Activated naive CD8-positive, alpha-beta T cell treated with anti-CD3 and anti-CD28 coated beads, Interleukin-2, amount 10 ng/mL, durations not matched to agents 7 days and 5 days (primary cell): Measurements from ENCODE around the gene PLA2G10. TPM values are rescaled to one million over a fixed set of nuclear protein-coding genes. Genes with fewer than 3 reads are reported as not detected.
"Not testable (repeated sequence)": the region's sequence is repeated elsewhere in the genome, so short reads cannot be mapped to it uniquely, and the experiment has no call there.

Source experiments
- ATAC-seq: fragments of 150-1000 bp; cut with Tn5 transposase; one replicate; pipeline ENCODE4 v1.10.0; 2021; ENCODE audit warnings: low read depth, moderate library complexity
- POLR2A ChIA-PET: fragments of 350-600 bp; sonication (Branson Sonifier 250); formaldehyde crosslinking; loops from one replicate; lab custom pipeline; 2021; ENCODE audit warnings: antibody characterized with exemption; lab: Charles Lee
- DNase-seq: peaks from one replicate; pipeline ENCODE4 v3.0.0; 2021
- H3K27ac Mint-ChIP-seq: one replicate; pipeline ENCODE4 v1.8.0; 2022; ENCODE audit warnings: mild to moderate bottlenecking, mixed read lengths
- H3K27me3 Mint-ChIP-seq: one replicate; pipeline ENCODE4 v1.8.0; 2022; ENCODE audit warnings: mild to moderate bottlenecking, moderate library complexity, mixed read lengths
- H3K36me3 Mint-ChIP-seq: one replicate; pipeline ENCODE4 v1.8.0; 2021; ENCODE audit warnings: mild to moderate bottlenecking, mixed read lengths
- H3K4me1 Mint-ChIP-seq: one replicate; pipeline ENCODE4 v1.8.0; 2021; ENCODE audit warnings: mixed read lengths
- H3K4me3 Mint-ChIP-seq: one replicate; pipeline ENCODE4 v1.8.0; 2022; ENCODE audit warnings: mild to moderate bottlenecking, moderate library complexity, mixed read lengths
- H3K9me3 Mint-ChIP-seq: one replicate; pipeline ENCODE4 v1.8.0; 2021; ENCODE audit warnings: mixed read lengths
- total RNA-seq, 2 experiments: library from RNA; stranded (reverse); gene quantifications; one replicate each; pipeline ENCODE4 v1.2.3, GENCODE V29; 2021

PLA2G10 gene
- total RNA-seq: not detected

DNA sequence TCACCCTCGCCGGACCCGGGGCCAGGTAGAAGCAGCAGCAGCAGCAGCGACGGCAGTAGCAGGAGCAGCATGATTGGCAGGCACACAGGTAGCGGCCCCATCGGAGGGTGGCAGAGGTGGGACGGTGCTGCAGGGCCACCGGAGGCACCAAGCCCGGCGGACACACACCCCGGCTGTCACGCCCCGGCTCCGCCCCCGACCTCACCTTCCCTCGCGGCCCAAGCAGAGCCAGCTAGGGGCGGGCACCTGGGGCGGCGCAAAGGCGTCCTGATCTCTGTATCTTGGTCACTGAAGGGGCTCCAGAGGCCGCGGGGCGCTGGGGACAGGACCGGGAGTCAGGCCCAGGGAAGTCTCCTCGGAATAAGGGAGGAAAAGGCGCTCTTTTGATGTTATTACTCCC is at the start of gene PLA2G10:
PLA2G10 (minus strand) TSS at position 180 of the 400 bp plus-strand sequence; CDS start at position 101, 79 bp downstream.
- H3K9me3 Mint-ChIP-seq, H3K4me1 Mint-ChIP-seq, POLR2A ChIA-PET, H3K27me3 Mint-ChIP-seq, DNase-seq, ATAC-seq, H3K36me3 Mint-ChIP-seq, H3K4me3 Mint-ChIP-seq, H3K27ac Mint-ChIP-seq: not testable (repeated sequence)

DNA sequence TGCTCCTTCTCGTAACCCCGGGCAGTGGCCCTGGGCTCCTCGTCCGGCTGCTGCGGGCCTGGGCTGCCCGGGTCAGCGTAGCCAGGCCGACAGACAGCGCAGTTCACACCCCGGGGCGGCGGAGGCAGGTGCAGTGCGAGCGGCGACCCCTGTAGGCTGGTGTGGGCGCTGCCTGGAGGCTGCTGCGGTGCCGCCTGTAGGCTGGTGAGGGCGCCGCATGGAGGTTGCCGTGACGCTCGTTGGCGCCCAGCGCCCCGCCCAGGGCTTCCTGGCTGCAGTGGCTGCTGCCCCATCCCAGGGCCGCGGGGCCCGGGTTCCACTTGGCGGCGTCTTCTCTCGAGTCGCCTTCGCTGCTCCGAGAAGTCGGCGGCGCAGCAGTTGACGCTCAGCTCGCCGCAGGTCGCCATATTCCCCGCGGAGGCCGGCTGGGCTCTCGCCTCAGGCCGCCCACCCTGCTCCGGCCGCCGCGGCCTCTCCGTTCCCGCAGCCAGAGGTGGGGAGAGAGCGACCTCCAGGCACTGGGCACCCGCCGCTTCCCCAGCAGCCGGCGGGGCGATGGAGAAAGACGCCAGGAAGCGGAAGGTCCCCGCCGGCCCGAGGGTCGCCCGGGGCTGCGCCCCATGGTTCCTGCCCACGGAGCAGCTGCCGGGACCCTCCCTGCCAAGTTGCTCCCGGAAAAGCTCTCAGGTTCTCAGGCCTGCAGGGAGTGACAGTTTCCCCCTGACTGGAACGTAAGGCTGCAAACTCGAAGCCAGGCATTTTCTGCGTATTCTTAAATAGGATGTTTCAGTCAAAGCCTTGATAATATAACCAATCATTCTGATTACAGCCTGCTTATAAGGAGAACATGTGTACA is 48.4 kb upstream of the PLA2G10 start, which contains the start of gene NPIPA2:
NPIPA2 (plus strand) TSS at position 261 of the 856 bp plus-strand sequence. CDS start 5,533 bp downstream, outside the sequence.
- H3K27me3 Mint-ChIP-seq, H3K9me3 Mint-ChIP-seq, POLR2A ChIA-PET, H3K4me3 Mint-ChIP-seq, H3K27ac Mint-ChIP-seq, DNase-seq, H3K36me3 Mint-ChIP-seq, H3K4me1 Mint-ChIP-seq: not testable (repeated sequence)
- ATAC-seq: peak; percentile 100

DNA sequence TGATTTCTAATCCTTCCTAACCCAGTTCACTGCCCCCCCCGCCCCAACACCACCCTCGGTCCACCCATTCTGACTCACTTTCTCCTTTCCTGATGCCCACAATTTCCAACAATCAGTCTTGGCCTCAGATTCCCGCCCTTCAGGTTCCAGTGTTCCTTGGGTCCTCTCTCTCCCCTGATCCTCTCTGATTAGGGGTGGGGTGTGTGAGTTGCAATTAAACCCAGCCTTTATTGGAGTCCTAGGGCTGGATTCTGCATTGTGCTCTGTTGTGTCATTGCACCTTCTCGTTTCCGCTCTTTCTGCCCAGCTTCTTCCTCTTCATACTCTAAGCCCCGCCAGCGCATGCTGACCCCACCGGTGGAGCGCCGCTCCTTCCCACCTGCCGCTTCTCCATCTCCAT is 47.7 kb upstream of the PLA2G10 start:
- H3K4me1 Mint-ChIP-seq, H3K4me3 Mint-ChIP-seq, H3K9me3 Mint-ChIP-seq, H3K27me3 Mint-ChIP-seq, POLR2A ChIA-PET, DNase-seq, ATAC-seq, H3K27ac Mint-ChIP-seq, H3K36me3 Mint-ChIP-seq: not testable (repeated sequence)

DNA sequence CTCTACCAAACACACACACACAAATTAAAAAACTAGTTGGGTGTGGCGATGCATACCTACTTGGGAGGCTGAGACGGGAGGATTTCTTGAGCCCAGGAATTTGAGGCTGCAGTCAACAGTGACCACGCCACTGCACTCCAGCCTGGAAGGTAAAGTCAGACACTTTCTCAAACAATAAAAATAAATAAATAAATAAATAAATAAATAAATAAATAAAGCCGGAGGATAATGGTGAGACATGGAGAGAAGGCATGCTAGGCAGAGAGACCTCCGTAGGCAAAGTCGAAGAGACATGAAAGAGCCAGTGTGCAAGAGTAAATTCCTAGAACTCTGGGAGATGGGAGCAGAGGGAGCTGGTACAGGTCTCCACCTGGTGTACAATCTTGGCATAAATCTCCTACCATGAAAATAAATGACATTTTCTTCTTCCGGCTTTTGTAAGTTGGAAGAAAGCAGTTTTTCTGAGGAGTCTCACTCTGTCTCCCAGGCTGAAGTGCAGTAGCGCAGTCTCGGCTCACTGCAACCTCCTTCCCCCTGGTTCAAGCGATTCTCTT is 46.8 kb upstream of the PLA2G10 start:
- ATAC-seq, H3K27ac Mint-ChIP-seq, H3K4me3 Mint-ChIP-seq, H3K36me3 Mint-ChIP-seq, H3K4me1 Mint-ChIP-seq, POLR2A ChIA-PET, H3K27me3 Mint-ChIP-seq, H3K9me3 Mint-ChIP-seq, DNase-seq: not testable (repeated sequence)

DNA sequence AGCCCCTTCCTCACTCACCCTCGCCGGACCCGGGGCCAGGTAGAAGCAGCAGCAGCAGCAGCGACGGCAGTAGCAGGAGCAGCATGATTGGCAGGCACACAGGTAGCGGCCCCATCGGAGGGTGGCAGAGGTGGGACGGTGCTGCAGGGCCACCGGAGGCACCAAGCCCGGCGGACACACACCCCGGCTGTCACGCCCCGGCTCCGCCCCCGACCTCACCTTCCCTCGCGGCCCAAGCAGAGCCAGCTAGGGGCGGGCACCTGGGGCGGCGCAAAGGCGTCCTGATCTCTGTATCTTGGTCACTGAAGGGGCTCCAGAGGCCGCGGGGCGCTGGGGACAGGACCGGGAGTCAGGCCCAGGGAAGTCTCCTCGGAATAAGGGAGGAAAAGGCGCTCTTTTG is 39.1 kb upstream of the PLA2G10 start:
- H3K27ac Mint-ChIP-seq, H3K27me3 Mint-ChIP-seq, H3K9me3 Mint-ChIP-seq, DNase-seq, H3K4me1 Mint-ChIP-seq, H3K36me3 Mint-ChIP-seq, H3K4me3 Mint-ChIP-seq, POLR2A ChIA-PET: not testable (repeated sequence)
- peak; percentile 36 for ATAC-seq

- H3K27me3 Mint-ChIP-seq, H3K4me3 Mint-ChIP-seq, DNase-seq, H3K9me3 Mint-ChIP-seq, H3K4me1 Mint-ChIP-seq, POLR2A ChIA-PET, H3K36me3 Mint-ChIP-seq, H3K27ac Mint-ChIP-seq: not testable (repeated sequence)
- peak; percentile 99 for ATAC-seq
Observed at GRCh38 chr16:14703156-14704011, 9.3 kb upstream of the PLA2G10 start, which contains the start of gene NPIPA3. Gene NPIPA3, plus strand, starts transcription at chr16:14703411. Its CDS starts 5,533 bp downstream, at chr16:14708944.

GRCh38 chr16:14702672-14703071 is 8.6 kb upstream of the PLA2G10 start:
- H3K4me1 Mint-ChIP-seq, POLR2A ChIA-PET, ATAC-seq, H3K36me3 Mint-ChIP-seq, H3K9me3 Mint-ChIP-seq, H3K27ac Mint-ChIP-seq, H3K4me3 Mint-ChIP-seq, H3K27me3 Mint-ChIP-seq, DNase-seq: not testable (repeated sequence)

- H3K9me3 Mint-ChIP-seq, H3K27me3 Mint-ChIP-seq, H3K36me3 Mint-ChIP-seq, H3K4me3 Mint-ChIP-seq, DNase-seq, H3K4me1 Mint-ChIP-seq, POLR2A ChIA-PET, ATAC-seq, H3K27ac Mint-ChIP-seq: not testable (repeated sequence)
Observed at GRCh38 chr16:14701859-14702258, 7.8 kb upstream of the PLA2G10 start.

- not testable (repeated sequence) for H3K4me1 Mint-ChIP-seq, ATAC-seq
Observed at GRCh38 chr16:14685870-14686793, 8.0 kb downstream of the PLA2G10 start.

GRCh38 chr16:14682121-14682520 is 12.0 kb downstream of the PLA2G10 start:
- ATAC-seq: no peak
- no peak for DNase-seq
- Mint-ChIP-seq H3K27me3 (peaks cover 2% of the 10 kb centered on the region), H3K27ac (no peak overlapping the region), H3K4me3 (no peak overlapping the region), H3K9me3 (peaks cover 2% of the 10 kb centered on the region), H3K36me3 (no peaks in the 10 kb centered on the region), H3K4me1 (no peaks in the 10 kb centered on the region)
- POLR2A ChIA-PET: no interaction called here

More at GRCh38 chr16:14685870-14686793, 8.0 kb downstream of the PLA2G10 start:
- POLR2A ChIA-PET, H3K36me3 Mint-ChIP-seq, DNase-seq, H3K27ac Mint-ChIP-seq, H3K9me3 Mint-ChIP-seq, H3K4me3 Mint-ChIP-seq, H3K27me3 Mint-ChIP-seq: not testable (repeated sequence)

GRCh38 chr16:14681115-14681514 is 13.0 kb downstream of the PLA2G10 start:
- H3K36me3 Mint-ChIP-seq: no peaks in the 10 kb centered on the region
- H3K4me3 Mint-ChIP-seq: no peak overlapping the region
- H3K27ac Mint-ChIP-seq: no peak overlapping the region
- POLR2A ChIA-PET: no interaction called here
- H3K27me3 Mint-ChIP-seq: peaks cover 2% of the 10 kb centered on the region
- H3K4me1 Mint-ChIP-seq: no peaks in the 10 kb centered on the region
- ATAC-seq: no peak
- H3K9me3 Mint-ChIP-seq: peaks cover 2% of the 10 kb centered on the region
- no peak for DNase-seq

DNA sequence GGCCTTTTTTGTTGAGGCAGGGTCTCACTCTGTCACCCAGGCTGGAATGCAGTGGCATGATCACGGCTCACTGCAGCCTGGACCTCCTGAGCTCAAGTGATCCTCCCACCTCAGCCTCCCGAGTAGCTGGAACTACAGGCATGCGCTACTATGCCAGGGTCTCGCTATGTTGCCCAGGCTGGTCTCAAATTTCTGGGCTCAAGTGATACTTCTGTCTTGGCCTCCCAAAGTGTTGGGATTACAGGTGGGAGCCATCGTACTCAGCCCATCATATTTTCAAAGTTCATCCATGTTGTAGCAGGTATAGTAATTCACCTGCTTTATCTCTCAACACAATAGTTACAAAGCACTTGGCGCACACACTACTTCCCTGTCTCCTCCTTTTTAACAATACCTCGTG is 13.7 kb downstream of the PLA2G10 start:
- H3K27ac Mint-ChIP-seq, H3K4me3 Mint-ChIP-seq, ATAC-seq, DNase-seq, H3K36me3 Mint-ChIP-seq, H3K9me3 Mint-ChIP-seq, H3K27me3 Mint-ChIP-seq, POLR2A ChIA-PET, H3K4me1 Mint-ChIP-seq: not testable (repeated sequence)
